DND-41 (cell line): Measurements from ENCODE around the gene KCNQ5.
A peak's percentile ranks its signal among the peaks of the same experiment; 100 is the strongest.

Experiments used
- ATAC-seq: fragments of 200-7000 bp; cut with Tn5 transposase; 3 replicates; pipeline ENCODE4 v1.9.1; 2021; ENCODE audit warnings: low read depth; ENCODE audit not compliant: insufficient read depth
- DNase-seq: peaks from one replicate; pipeline ENCODE4 v3.0.0-alpha.2; 2020
- H2AFZ ChIP-seq: 2 replicates; pipeline ENCODE4 v1.6.0; 2012; ENCODE audit warnings: low read depth, low read length
- H3K27ac ChIP-seq: 2 replicates; pipeline ENCODE4 v1.5.1; 2012; ENCODE audit warnings: low read length, inconsistent platforms
- H3K27me3 ChIP-seq: fragments of 200-600 bp; sonication (generic); 2 replicates; pipeline ENCODE4 v1.6.0; 2012; ENCODE audit warnings: low read length, mild to moderate bottlenecking, inconsistent platforms; ENCODE audit not compliant: insufficient read depth, poor library complexity
- H3K36me3 ChIP-seq: 2 replicates; pipeline ENCODE4 v1.5.1; 2012; ENCODE audit warnings: low read length, inconsistent platforms; ENCODE audit not compliant: insufficient read depth
- H3K4me1 ChIP-seq: 2 replicates; pipeline ENCODE4 v1.5.1; 2012; ENCODE audit warnings: mild to moderate bottlenecking, low read length; ENCODE audit not compliant: insufficient read depth
- H3K4me2 ChIP-seq: 2 replicates; pipeline ENCODE4 v1.6.0; 2012; ENCODE audit warnings: mild to moderate bottlenecking, moderate library complexity, low read length, inconsistent platforms; ENCODE audit not compliant: insufficient read depth
- H3K4me3 ChIP-seq, 2 experiments: fragments of 200-600 bp in 1 of 2; shearing (Covaris generic) in 1 of 2; 2 replicates each; pipeline ENCODE4 v1.5.1; 2012 to 2016; ENCODE audit warnings: inconsistent platforms in 2 of 2, low read length in 2 of 2, mild to moderate bottlenecking in 2 of 2, low read depth in 1 of 2, moderate library complexity in 1 of 2
- H3K79me2 ChIP-seq: 2 replicates; pipeline ENCODE4 v1.6.0; 2012; ENCODE audit warnings: low read length, inconsistent platforms; ENCODE audit not compliant: insufficient read depth
- H3K9ac ChIP-seq: 2 replicates; pipeline ENCODE4 v1.6.0; 2012; ENCODE audit warnings: low read depth, mild to moderate bottlenecking, inconsistent platforms, low read length, moderate library complexity
- H3K9me3 ChIP-seq: 2 replicates; pipeline ENCODE4 v1.5.1; 2012; ENCODE audit warnings: low read length, moderate library complexity, mild to moderate bottlenecking, inconsistent platforms; ENCODE audit not compliant: insufficient read depth, severe bottlenecking
- H4K20me1 ChIP-seq: 2 replicates; pipeline ENCODE4 v1.6.0; 2012; ENCODE audit warnings: low read length; ENCODE audit not compliant: insufficient read depth
- EZH2 ChIP-seq: IDR thresholded peaks from 3 replicates; pipeline ENCODE4 v1.6.1; 2012; ENCODE audit warnings: borderline replicate concordance, low read depth, mild to moderate bottlenecking, moderate library complexity, low read length, inconsistent platforms; ENCODE audit not compliant: severe bottlenecking
- TF ChIP-seq, protein P1 (sequence below): IDR thresholded peaks from 2 replicates; pipeline ENCODE4 v1.5.1; 2012; ENCODE audit warnings: borderline replicate concordance, low read length, moderate library complexity, mild to moderate bottlenecking; ENCODE audit not compliant: poor library complexity, severe bottlenecking; ENCODE audit errors: extremely low read depth

Gene KCNQ5

DNA sequence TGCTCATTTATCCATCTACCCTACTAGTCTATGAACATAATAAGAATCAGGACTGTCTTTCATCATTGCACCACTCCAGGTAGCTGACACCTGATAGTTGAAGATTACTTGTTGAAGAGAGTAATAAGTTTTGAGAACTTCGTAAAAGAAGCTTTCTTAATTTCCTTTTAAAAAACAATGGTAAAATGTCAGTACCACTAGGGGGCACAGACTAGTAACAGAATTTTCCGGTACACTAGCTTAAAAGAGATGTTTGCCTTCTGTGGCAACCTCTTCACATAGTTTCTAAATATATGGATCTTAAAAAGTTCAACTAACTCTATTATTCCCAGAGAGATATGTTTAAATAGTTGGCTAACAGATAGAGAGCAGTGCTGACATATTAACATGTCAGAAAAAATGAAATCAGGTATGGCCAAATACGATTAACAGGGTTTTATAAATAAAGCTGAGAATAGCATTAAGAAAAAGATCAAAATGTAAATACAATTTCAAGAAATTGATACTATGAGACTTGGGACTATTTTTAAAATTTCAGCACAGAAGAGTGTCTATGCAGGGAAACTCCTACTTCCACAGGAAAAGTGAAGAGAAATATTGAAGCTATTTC lies 5.4 kb upstream of the KCNQ5 start:
- H3K4me3 ChIP-seq: no peak overlapping the region
- H3K4me1 ChIP-seq: peaks cover 23% of the 10 kb centered on the region
- no peak overlapping the region for H3K9ac ChIP-seq
- H3K9me3 ChIP-seq: no peaks in the 10 kb centered on the region
- H3K4me2 ChIP-seq: no peak overlapping the region
- DNase-seq: no peak
- no peak overlapping the region for H2AFZ ChIP-seq
- no peaks in the 10 kb centered on the region for H3K36me3 ChIP-seq
- no peaks in the 10 kb centered on the region for H4K20me1 ChIP-seq
- H3K27ac ChIP-seq: no peak overlapping the region
- no peaks in the 10 kb centered on the region for H3K27me3 ChIP-seq
- H3K79me2 ChIP-seq: no peaks in the 10 kb centered on the region
- ATAC-seq: no peak
- TF ChIP-seq, protein P1, sequence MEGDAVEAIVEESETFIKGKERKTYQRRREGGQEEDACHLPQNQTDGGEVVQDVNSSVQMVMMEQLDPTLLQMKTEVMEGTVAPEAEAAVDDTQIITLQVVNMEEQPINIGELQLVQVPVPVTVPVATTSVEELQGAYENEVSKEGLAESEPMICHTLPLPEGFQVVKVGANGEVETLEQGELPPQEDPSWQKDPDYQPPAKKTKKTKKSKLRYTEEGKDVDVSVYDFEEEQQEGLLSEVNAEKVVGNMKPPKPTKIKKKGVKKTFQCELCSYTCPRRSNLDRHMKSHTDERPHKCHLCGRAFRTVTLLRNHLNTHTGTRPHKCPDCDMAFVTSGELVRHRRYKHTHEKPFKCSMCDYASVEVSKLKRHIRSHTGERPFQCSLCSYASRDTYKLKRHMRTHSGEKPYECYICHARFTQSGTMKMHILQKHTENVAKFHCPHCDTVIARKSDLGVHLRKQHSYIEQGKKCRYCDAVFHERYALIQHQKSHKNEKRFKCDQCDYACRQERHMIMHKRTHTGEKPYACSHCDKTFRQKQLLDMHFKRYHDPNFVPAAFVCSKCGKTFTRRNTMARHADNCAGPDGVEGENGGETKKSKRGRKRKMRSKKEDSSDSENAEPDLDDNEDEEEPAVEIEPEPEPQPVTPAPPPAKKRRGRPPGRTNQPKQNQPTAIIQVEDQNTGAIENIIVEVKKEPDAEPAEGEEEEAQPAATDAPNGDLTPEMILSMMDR: peak; percentile 60
- no peak for TF ChIP-seq EZH2

DNA sequence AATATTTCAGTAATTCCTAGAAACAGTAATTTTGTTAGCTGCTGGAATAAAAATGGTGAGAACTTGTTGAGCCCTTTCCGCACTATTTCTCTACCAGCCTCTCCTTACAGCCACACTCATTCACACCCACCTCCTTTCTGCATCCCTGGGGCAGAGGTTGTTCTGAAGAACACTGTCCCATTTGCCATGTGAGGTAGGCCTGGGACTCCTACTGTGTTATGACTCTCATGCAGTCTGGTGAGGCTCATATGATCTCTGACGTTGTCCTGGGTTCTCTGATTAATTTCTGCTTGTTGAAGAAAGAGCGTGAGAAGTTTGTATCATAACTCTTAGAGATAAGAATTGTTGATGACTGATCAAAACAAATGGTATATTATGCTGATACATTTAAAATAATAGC lies 4.1 kb upstream of the KCNQ5 start:
- H3K27me3 ChIP-seq: no peaks in the 10 kb centered on the region
- H3K4me2 ChIP-seq: no peak overlapping the region
- TF ChIP-seq, protein P1: no peak
- no peak for TF ChIP-seq EZH2
- H3K4me1 ChIP-seq: peaks cover 29% of the 10 kb centered on the region
- H2AFZ ChIP-seq: no peak overlapping the region
- peaks cover 2% of the 10 kb centered on the region; the same call in 1 of the 2 replicates for H3K79me2 ChIP-seq
- H3K9ac ChIP-seq: no peak overlapping the region
- H3K36me3 ChIP-seq: no peaks in the 10 kb centered on the region
- no peak overlapping the region for H3K27ac ChIP-seq
- no peaks in the 10 kb centered on the region for H3K9me3 ChIP-seq
- H3K4me3 ChIP-seq: no peak overlapping the region
- no peaks in the 10 kb centered on the region for H4K20me1 ChIP-seq
- no peak for ATAC-seq
- no peak for DNase-seq

- Histone ChIP-seq H3K36me3 (no peaks in the 10 kb centered on the region), H2AFZ (peak overlapping the region; percentile 55), H3K79me2 (peaks cover 23% of the 10 kb centered on the region), H3K9ac (peak overlapping the region; percentile 70), H3K9me3 (no peaks in the 10 kb centered on the region), H4K20me1 (no peaks in the 10 kb centered on the region), H3K4me1 (peaks cover 49% of the 10 kb centered on the region), H3K4me3 (peak overlapping the region in 1 of 2 experiments; percentile 48; a peak in 2 of 4 replicates), H3K27me3 (no peaks in the 10 kb centered on the region), H3K4me2 (peak overlapping the region; percentile 67), H3K27ac (peak overlapping the region; percentile 36; the same call in 1 of the 2 replicates)
- peak; percentile 67 for ATAC-seq
- peak; percentile 71 for DNase-seq
- TF ChIP-seq, protein P1: no peak
- TF ChIP-seq EZH2: no peak
These were observed 1.8 kb upstream of the KCNQ5 start for GRCh38 chr6:72619883-72620696.
